H9 (cell line): ENCODE measurements around the gene ZNF564. TPM values are rescaled to one million over a fixed set of nuclear protein-coding genes. Genes with fewer than 3 reads are reported as not detected.
"Not testable (repeated sequence)": the region's sequence is repeated elsewhere in the genome, so short reads cannot be mapped to it uniquely, and the experiment has no call there.

Source experiments
- DNase-seq: peaks from one replicate; pipeline ENCODE4 v3.0.0-alpha.2; 2017
- H2AFZ ChIP-seq: one replicate; pipeline ENCODE4 v1.6.1; 2013; ENCODE audit warnings: mild to moderate bottlenecking, low read length, control low read depth, moderate library complexity
- H2AK5ac ChIP-seq: 2 replicates; pipeline ENCODE4 v1.6.1; 2013; ENCODE audit warnings: low read length, control low read depth, mixed read lengths; ENCODE audit not compliant: insufficient read length
- H2BK120ac ChIP-seq: one replicate; pipeline ENCODE4 v1.6.1; 2013; ENCODE audit warnings: low read depth, mild to moderate bottlenecking, low read length, control low read depth, inconsistent platforms; ENCODE audit not compliant: poor library complexity, severe bottlenecking
- H2BK12ac ChIP-seq: 2 replicates; pipeline ENCODE4 v1.6.1; 2013; ENCODE audit warnings: low read length, control low read depth, mixed read lengths, low read depth; ENCODE audit not compliant: insufficient read length
- H2BK15ac ChIP-seq: 2 replicates; pipeline ENCODE4 v1.6.1; 2013; ENCODE audit warnings: low read depth, low read length, control low read depth
- H2BK20ac ChIP-seq: one replicate; pipeline ENCODE4 v1.6.1; 2013; ENCODE audit warnings: low read depth, mild to moderate bottlenecking, low read length, control low read depth, inconsistent platforms; ENCODE audit not compliant: poor library complexity, severe bottlenecking
- H2BK5ac ChIP-seq: 2 replicates; pipeline ENCODE4 v1.6.1; 2013; ENCODE audit warnings: low read length, control low read depth, mixed read lengths; ENCODE audit not compliant: insufficient read length
- H3K14ac ChIP-seq: 2 replicates; pipeline ENCODE4 v1.6.1; 2013; ENCODE audit warnings: low read length, control low read depth; ENCODE audit not compliant: insufficient read depth
- H3K18ac ChIP-seq: 2 replicates; pipeline ENCODE4 v1.6.1; 2013; ENCODE audit warnings: low read depth, mild to moderate bottlenecking, mixed read lengths, low read length, control low read depth; ENCODE audit not compliant: insufficient read length
- H3K23ac ChIP-seq: 2 replicates; pipeline ENCODE4 v1.6.1; 2013; ENCODE audit warnings: low read length, control low read depth, mixed read lengths, low read depth; ENCODE audit not compliant: insufficient read length
- H3K23me2 ChIP-seq: 2 replicates; pipeline ENCODE4 v1.6.1; 2013; ENCODE audit warnings: low read depth, mild to moderate bottlenecking, mixed read lengths, low read length, control low read depth; ENCODE audit not compliant: insufficient read length, poor library complexity, severe bottlenecking
- H3K27ac ChIP-seq: 2 replicates; pipeline ENCODE4 v1.5.1; 2013; ENCODE audit warnings: low read length, control low read depth, mixed read lengths, low read depth; ENCODE audit not compliant: insufficient read length
- H3K27me3 ChIP-seq: 2 replicates; pipeline ENCODE4 v1.6.1; 2013; ENCODE audit warnings: low read length, control low read depth, inconsistent platforms; ENCODE audit not compliant: insufficient read depth
- H3K4ac ChIP-seq: 2 replicates; pipeline ENCODE4 v1.6.1; 2013; ENCODE audit warnings: low read depth, mild to moderate bottlenecking, control low read depth, inconsistent platforms, low read length, moderate library complexity
- H3K4me1 ChIP-seq: 2 replicates; pipeline ENCODE4 v1.6.1; 2013; ENCODE audit warnings: low read length, control low read depth, inconsistent platforms; ENCODE audit not compliant: insufficient read depth
- H3K4me2 ChIP-seq: 2 replicates; pipeline ENCODE4 v1.6.1; 2013; ENCODE audit warnings: low read length, control low read depth, mixed read lengths; ENCODE audit not compliant: insufficient read length, insufficient read depth
- H3K56ac ChIP-seq: 2 replicates; pipeline ENCODE4 v1.6.1; 2013; ENCODE audit warnings: low read depth, mild to moderate bottlenecking, mixed read lengths, low read length, control low read depth; ENCODE audit not compliant: insufficient read length
- H3K79me1 ChIP-seq: 2 replicates; pipeline ENCODE4 v1.6.1; 2013; ENCODE audit warnings: low read depth, mild to moderate bottlenecking, moderate library complexity, low read length, control low read depth, inconsistent platforms; ENCODE audit not compliant: insufficient read depth, poor library complexity, severe bottlenecking
- H3K79me2 ChIP-seq: 2 replicates; pipeline ENCODE4 v1.6.1; 2013; ENCODE audit warnings: low read length, control low read depth, inconsistent platforms; ENCODE audit not compliant: insufficient read depth
- H3K9ac ChIP-seq: 2 replicates; pipeline ENCODE4 v1.6.1; 2013; ENCODE audit warnings: low read length, control low read depth, mixed read lengths; ENCODE audit not compliant: insufficient read length; ENCODE audit errors: extremely low read depth
- H3K9me3 ChIP-seq: one replicate; pipeline ENCODE4 v1.6.1; 2013; ENCODE audit warnings: low read depth, low read length, inconsistent platforms; ENCODE audit not compliant: control insufficient read depth
- H3T11ph ChIP-seq: one replicate; pipeline ENCODE4 v1.6.1; 2013; ENCODE audit warnings: mild to moderate bottlenecking, low read length, control low read depth, inconsistent platforms
- H4K20me1 ChIP-seq: one replicate; pipeline ENCODE4 v1.6.1; 2013; ENCODE audit not compliant: control insufficient read depth, insufficient read length, insufficient read depth
- H4K5ac ChIP-seq: 2 replicates; pipeline ENCODE4 v1.6.1; 2013; ENCODE audit warnings: low read depth, mild to moderate bottlenecking, mixed read lengths, low read length, control low read depth; ENCODE audit not compliant: insufficient read length
- H4K8ac ChIP-seq: replicated peaks from 2 replicates; pipeline ENCODE4 v1.6.1; 2013; ENCODE audit warnings: low read length, control low read depth, mixed read lengths, low read depth; ENCODE audit not compliant: insufficient read length
- H4K91ac ChIP-seq: 2 replicates; pipeline ENCODE4 v1.6.1; 2013; ENCODE audit warnings: low read depth, mild to moderate bottlenecking, moderate library complexity, mixed read lengths, low read length, control low read depth; ENCODE audit not compliant: insufficient read length
- H3K27ac Mint-ChIP-seq, 3 experiments: 2 replicates in 2 of 3; 3 replicates in 1 of 3; pipeline ENCODE4 v1.8.0; 2020 to 2021; ENCODE audit warnings: mixed read lengths in 3 of 3, mild to moderate bottlenecking in 1 of 3, moderate library complexity in 1 of 3
- H3K27me3 Mint-ChIP-seq: 2 replicates; pipeline ENCODE4 v1.8.0; 2021; ENCODE audit warnings: low read depth, mild to moderate bottlenecking, moderate library complexity, mixed read lengths
- H3K36me3 Mint-ChIP-seq, 3 experiments: 2 replicates in 2 of 3; 3 replicates in 1 of 3; pipeline ENCODE4 v1.8.0; 2020 to 2021; ENCODE audit warnings: low read depth in 3 of 3, mixed read lengths in 3 of 3; ENCODE audit not compliant: insufficient read depth in 1 of 3
- H3K4me1 Mint-ChIP-seq, 2 experiments: 2 replicates each; pipeline ENCODE4 v1.8.0; 2020; ENCODE audit warnings: mixed read lengths in 2 of 2
- H3K4me3 Mint-ChIP-seq, 2 experiments: 2 replicates in 1 of 2; 3 replicates in 1 of 2; pipeline ENCODE4 v1.8.0; 2020 to 2021; ENCODE audit warnings: mild to moderate bottlenecking in 2 of 2, mixed read lengths in 2 of 2, moderate library complexity in 1 of 2
- H3K9me3 Mint-ChIP-seq, 2 experiments: 2 replicates in 1 of 2; 3 replicates in 1 of 2; pipeline ENCODE4 v1.8.0; 2020; ENCODE audit warnings: mild to moderate bottlenecking in 2 of 2, mixed read lengths in 2 of 2, moderate library complexity in 1 of 2
- WGBS: extraction: QIAGEN DNeasy Blood & Tissue Kit; methylation state at CpG from one replicate; pipeline ENCODE4 v1.1.7; 2013; ENCODE audit warnings: missing lambda C conversion rate, low lambda C conversion rate, mixed read lengths; ENCODE audit not compliant: insufficient read length; ENCODE audit errors: extremely low coverage; 5-methylcytosine and 5-hydroxymethylcytosine counted together
- total RNA-seq: library from RNA; stranded (reverse); gene quantifications from 2 replicates; pipeline ENCODE4 v1.2.1, GENCODE V29; 2021
- TF ChIP-seq, protein P1 (sequence below): fragments of 200-600 bp; sonication (generic); conservative IDR thresholded peaks from 3 replicates; pipeline ENCODE4 v1.8.0; 2021; ENCODE audit warnings: antibody characterized with exemption, mild to moderate bottlenecking

Gene ZNF564
- total RNA-seq, 1 experiment from 2014 or later, result 11.3 TPM

DNA sequence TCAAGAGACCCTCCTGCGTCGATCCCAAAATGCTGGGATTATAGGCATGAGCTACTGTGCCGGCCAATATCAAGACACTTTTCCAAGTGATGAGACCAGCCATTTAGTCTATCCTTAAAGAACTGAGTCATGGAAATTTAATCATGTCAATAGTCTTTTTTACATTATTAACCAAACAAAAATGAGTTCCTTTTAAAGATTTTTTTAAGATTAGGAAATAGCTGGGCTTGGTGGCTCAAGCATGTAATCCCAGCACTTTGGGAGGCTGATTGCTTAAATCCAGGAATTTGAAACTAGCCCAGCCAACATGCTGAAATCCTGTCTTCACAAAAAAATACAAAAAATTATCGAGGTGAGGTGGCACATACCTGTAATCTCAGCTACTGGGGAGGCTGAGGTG, 16.7 kb upstream of the ZNF564 start:
- Mint-ChIP-seq H3K27ac (no peak overlapping the region), H3K9me3 (peaks cover 1 to 3% of the 10 kb centered on the region in 2 experiments; a peak in 4 of 5 replicates), H3K36me3 (peaks cover 0 to 4% (median 0%) of the 10 kb centered on the region in 3 experiments; a peak in 1 of 7 replicates), H3K4me3 (no peak overlapping the region), H3K27me3 (peaks cover 2% of the 10 kb centered on the region), H3K4me1 (peaks cover 14% of the 10 kb centered on the region in 2 experiments)
- H3K14ac ChIP-seq, result no peak overlapping the region
- H3K23me2 ChIP-seq, result no peaks in the 10 kb centered on the region
- H3K9me3 ChIP-seq, result no peaks in the 10 kb centered on the region
- no peak overlapping the region for H2AK5ac ChIP-seq
- no peak overlapping the region for H3K56ac ChIP-seq
- no peak overlapping the region for H2BK12ac ChIP-seq
- no peak overlapping the region for H3K9ac ChIP-seq
- no CpG with 5 or more reads among the region's 4 CpGs for WGBS
- no peak overlapping the region for H2BK20ac ChIP-seq
- DNase-seq, result no peak
- H3T11ph ChIP-seq, result no peak overlapping the region
- no peaks in the 10 kb centered on the region for H4K20me1 ChIP-seq
- H3K79me2 ChIP-seq, result no peaks in the 10 kb centered on the region
- H3K79me1 ChIP-seq, result no peaks in the 10 kb centered on the region
- no peak overlapping the region for H4K8ac ChIP-seq
- no peak overlapping the region for H3K23ac ChIP-seq
- no peak overlapping the region for H4K5ac ChIP-seq
- TF ChIP-seq, protein P1, sequence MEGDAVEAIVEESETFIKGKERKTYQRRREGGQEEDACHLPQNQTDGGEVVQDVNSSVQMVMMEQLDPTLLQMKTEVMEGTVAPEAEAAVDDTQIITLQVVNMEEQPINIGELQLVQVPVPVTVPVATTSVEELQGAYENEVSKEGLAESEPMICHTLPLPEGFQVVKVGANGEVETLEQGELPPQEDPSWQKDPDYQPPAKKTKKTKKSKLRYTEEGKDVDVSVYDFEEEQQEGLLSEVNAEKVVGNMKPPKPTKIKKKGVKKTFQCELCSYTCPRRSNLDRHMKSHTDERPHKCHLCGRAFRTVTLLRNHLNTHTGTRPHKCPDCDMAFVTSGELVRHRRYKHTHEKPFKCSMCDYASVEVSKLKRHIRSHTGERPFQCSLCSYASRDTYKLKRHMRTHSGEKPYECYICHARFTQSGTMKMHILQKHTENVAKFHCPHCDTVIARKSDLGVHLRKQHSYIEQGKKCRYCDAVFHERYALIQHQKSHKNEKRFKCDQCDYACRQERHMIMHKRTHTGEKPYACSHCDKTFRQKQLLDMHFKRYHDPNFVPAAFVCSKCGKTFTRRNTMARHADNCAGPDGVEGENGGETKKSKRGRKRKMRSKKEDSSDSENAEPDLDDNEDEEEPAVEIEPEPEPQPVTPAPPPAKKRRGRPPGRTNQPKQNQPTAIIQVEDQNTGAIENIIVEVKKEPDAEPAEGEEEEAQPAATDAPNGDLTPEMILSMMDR, result no peak
- H2AFZ ChIP-seq, result no peak overlapping the region
- H2BK120ac ChIP-seq, result no peak overlapping the region
- no peak overlapping the region for H2BK5ac ChIP-seq
- no peaks in the 10 kb centered on the region for H3K27me3 ChIP-seq
- H3K4ac ChIP-seq, result no peak overlapping the region
- no peak overlapping the region for H3K18ac ChIP-seq
- no peak overlapping the region for H2BK15ac ChIP-seq
- H4K91ac ChIP-seq, result no peak overlapping the region
- no peak overlapping the region for H3K27ac ChIP-seq
- no peaks in the 10 kb centered on the region for H3K4me1 ChIP-seq
- no peak overlapping the region for H3K4me2 ChIP-seq

DNA sequence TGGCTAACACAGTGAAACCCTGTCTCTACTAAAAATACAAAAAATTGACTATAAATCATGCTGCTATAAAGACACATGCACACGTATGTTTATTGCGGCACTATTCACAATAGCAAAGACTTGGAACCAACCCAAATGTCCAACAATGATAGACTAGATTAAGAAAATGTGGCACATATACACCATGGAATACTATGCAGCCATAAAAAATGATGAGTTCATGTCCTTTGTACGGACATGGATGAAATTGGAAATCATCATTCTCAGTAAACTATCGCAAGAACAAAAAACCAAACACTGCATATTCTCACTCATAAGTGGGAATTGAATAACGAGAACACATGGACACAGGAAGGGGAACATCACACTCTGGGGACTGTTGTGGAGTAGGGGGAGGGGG, 15.1 kb upstream of the ZNF564 start:
- not testable (repeated sequence) for H3K9ac ChIP-seq, H3K9me3 ChIP-seq, H4K5ac ChIP-seq, H2AFZ ChIP-seq, H2AK5ac ChIP-seq, H3K27me3 ChIP-seq, H3K23me2 ChIP-seq, H3K27ac Mint-ChIP-seq, H3T11ph ChIP-seq, H3K4me2 ChIP-seq, H3K79me1 ChIP-seq, H4K20me1 ChIP-seq, H2BK15ac ChIP-seq, H3K4me3 Mint-ChIP-seq, H3K4me1 Mint-ChIP-seq, H3K36me3 Mint-ChIP-seq, H2BK12ac ChIP-seq, H2BK120ac ChIP-seq, H3K27me3 Mint-ChIP-seq, H3K14ac ChIP-seq, H4K8ac ChIP-seq, H2BK5ac ChIP-seq, H3K4ac ChIP-seq, H2BK20ac ChIP-seq, H4K91ac ChIP-seq, H3K4me1 ChIP-seq, H3K56ac ChIP-seq, H3K27ac ChIP-seq, H3K9me3 Mint-ChIP-seq, DNase-seq, H3K18ac ChIP-seq, H3K79me2 ChIP-seq, H3K23ac ChIP-seq
- WGBS, result no CpG with 5 or more reads among the region's 5 CpGs
